GM19099 (cell line): ENCODE results near the gene RAB11A.

ENCODE experiments used
- POLR2A ChIP-seq: IDR thresholded peaks from 3 replicates; pipeline ENCODE4 v1.6.1; 2011; ENCODE audit warnings: low read depth; ENCODE audit not compliant: insufficient read length; ENCODE audit errors: extremely low read depth

Gene RAB11A

DNA sequence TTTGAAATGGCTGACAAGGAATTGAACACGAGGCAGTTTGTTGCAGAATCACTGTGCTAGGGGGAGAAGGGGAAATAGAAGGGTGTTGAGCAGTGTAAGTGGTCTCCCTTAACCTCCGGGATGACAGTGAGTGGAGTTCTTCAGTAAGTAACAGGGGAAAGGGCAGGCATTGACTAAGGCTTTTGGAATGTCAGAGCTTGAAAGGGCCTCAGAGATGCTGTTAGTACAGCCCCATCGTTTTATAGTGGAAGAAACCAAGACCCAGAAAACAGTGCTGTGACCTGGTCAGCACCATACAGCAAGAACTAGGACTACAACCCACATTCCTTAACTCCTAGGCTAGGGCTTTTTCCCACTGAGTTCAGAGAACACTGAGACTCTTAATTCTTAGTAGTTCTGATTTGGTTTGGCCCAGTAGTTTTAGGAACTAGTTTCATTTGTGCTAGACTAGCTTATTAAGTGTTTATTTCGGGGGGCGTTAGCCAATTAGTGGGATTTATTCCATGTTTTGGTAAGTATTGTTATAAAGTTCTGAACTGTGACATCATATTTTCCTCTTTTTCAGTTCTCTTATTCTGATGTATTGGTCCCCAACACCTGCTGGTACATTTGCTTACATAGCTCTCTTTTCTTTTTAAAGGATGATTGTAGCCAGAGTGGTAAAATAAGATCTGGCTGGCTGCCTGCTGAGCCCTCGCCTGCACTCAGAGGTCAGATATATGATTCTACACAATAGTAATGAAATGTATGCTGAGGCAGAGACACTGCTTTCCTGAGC lies 34.2 kb downstream of the RAB11A start:
- TF ChIP-seq POLR2A: no peak

DNA sequence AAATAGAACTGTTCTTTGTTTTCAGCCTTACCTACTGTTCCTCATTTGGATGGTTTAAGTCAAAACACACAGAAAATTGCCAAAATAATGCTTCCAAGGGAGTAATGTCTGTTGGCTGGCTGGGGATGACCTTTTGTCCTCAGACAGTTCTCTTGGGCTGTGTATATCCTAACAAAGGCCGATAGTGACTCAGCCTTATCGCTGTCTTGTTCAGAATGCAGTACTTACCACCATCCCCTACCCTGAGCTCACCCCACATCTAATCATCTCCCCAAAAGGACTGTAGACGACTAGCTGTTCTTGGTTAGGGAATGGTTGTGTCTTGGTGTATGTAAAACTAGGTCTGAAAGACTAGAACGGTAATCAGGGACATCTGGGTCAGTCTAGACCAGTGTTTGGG lies 35.0 kb downstream of the RAB11A start:
- no peak for TF ChIP-seq POLR2A

DNA sequence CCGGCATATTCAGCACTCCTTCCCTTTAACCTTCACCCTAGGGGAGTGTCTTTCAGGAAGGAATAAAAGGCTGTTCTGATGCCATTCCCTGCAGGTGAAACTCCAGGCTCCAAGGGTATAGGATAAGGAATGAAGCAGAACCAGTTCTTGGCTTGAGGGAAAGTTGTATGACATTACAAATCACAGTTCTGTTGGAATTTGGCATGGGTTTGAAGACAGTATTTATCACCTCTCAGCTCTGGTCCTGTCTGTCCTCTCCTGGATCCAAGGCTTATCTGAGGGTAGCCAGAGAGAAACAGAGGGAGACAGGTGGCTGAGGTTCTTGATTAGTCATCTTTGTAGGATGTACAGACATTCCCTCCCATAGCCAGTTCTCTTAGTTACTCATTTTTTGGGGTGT lies 37.1 kb downstream of the RAB11A start:
- no peak for TF ChIP-seq POLR2A

DNA sequence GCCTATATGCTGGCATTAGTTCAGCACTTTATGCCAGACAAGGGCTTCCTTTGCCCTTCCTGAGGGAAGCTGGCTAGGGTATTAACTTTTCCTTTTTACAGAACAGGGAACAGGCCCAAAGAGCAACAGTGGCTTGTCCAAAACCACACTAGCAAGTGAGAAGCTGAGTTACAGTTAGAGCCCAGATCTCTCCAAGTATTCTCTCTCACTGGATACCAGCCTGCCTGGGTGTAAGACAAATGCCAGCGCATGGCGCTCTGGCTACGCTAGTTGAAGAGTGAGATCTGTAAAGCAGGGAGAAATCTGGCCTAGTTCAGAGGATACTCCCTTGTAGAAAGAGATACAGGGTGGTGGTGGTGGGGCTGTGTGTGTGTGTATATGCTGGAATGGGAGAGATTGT lies 38.4 kb downstream of the RAB11A start:
- no peak for TF ChIP-seq POLR2A

DNA sequence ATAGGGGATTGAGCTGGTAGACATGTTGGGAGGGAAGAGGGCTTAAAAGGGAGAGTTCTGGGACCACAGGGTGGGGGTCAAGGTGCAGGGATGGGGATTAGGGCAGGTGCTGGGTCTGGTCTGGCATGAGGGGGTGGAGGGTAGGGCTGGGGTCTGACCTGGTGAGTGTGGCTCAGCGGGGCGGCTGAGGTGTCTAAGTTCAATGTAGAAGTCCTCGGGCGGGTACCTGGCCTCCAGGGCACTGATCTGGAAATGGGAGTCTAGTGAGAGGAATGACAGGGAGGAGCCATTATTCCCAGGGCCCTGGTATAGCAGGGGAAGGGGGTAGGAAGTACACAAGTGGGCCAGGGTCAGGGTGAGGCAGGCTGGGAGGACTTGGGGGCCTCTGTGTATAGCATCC lies 39.6 kb downstream of the RAB11A start:
- no peak for TF ChIP-seq POLR2A

DNA sequence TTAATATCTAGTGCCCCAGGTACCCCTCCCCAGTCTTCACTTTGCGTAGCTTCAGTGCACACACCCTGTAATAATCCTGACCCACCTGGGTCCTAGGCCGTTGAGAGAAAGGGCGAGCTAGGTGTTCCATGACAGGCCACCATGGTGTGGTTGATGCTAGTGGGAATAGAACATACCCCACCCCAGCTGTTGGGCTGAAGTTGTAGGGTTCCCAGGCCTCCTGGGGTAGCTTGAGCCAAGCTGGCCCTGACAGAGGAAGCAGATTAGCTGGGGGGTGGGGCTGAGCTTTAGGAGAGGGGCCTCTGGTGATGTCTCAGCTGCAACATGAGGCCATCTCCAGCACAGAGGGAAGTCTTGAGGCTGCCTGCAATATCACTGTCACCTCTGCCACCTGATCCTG lies 40.5 kb downstream of the RAB11A start:
- no peak for TF ChIP-seq POLR2A

DNA sequence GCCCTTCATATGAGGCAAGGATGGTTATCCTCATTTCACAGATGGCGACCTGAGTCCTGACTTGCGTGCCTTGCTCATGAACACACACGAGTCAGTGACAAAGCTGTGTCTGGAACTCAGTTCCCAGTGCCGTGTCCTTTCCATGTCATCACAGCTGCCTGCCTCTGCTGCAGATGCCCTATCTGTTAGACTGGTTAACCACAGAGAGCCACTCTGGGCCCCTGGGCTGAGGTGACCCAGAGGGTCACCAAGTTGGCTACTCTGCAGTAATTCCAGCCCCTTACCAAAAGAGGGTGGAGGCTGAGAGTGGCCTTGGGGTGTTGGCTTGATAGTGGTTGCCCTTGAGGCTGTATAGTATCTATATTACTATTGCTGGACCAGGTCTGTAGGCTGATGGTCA lies 41.0 kb downstream of the RAB11A start:
- TF ChIP-seq POLR2A: no peak

DNA sequence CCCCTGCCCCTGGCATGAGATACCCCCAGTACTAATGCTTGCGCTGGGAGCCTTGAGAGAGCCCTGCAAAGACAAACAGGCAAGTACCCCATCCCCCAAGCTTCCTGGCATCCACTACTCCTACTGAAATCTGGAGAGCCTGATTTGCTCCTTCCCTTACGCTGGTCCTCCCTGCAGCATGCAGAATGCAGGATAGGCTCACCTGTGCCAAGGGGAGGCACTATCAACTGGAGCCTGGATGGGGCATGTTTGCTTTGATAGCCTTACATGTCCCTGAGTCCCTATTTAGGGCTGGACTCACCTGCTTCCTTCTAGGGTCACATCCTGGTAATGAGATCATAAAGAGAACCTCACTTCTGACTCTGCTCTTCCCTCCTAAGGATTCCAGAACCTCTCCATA lies 42.9 kb downstream of the RAB11A start:
- TF ChIP-seq POLR2A: no peak

DNA sequence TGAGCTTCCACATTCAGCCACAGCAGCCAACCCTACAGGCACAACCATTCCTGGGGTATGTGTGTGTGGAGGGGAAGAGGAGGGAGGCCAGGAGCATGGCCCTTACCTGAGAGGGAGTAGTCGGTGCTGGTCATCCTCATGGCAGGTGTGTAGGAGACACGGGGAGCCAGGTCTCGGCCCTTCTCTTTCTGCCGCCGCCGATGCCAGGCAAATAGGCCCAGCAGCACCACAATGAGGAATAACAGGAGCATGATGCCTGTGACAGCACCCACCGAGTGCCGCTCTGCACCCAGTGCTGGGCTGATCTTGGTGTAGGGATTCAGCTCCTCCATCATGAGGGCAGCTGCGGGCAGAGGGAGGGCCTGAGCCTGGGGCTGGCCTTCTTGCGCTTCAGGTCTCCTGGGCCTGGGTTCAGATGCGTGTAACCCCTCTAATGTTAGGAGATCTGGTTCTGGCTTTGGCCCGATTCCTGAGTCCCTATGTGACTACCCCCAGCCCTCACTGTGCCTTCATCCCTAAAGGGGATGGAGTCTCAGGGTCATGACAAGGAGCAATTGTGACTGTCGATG lies 44.4 kb downstream of the RAB11A start:
- TF ChIP-seq POLR2A: no peak

DNA sequence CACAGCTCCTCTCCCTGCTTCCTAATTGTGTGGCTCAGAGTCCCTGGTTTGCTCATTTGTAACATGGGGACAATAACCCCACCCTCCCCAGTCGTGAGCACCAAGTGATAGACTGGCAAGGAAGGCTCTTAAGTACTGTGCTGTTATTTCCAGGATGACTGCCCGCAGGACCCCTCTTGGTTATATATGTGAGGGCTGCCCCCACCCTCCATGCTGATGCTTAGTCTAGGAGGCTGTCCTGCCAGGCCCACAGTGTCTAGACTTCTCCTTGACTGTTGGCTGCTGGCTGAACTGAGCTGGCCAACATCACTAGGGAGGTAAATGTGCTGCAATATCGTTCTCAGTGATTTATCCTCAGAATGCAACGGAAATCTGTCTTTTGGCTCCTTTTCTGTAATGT lies 45.1 kb downstream of the RAB11A start:
- no peak for TF ChIP-seq POLR2A

DNA sequence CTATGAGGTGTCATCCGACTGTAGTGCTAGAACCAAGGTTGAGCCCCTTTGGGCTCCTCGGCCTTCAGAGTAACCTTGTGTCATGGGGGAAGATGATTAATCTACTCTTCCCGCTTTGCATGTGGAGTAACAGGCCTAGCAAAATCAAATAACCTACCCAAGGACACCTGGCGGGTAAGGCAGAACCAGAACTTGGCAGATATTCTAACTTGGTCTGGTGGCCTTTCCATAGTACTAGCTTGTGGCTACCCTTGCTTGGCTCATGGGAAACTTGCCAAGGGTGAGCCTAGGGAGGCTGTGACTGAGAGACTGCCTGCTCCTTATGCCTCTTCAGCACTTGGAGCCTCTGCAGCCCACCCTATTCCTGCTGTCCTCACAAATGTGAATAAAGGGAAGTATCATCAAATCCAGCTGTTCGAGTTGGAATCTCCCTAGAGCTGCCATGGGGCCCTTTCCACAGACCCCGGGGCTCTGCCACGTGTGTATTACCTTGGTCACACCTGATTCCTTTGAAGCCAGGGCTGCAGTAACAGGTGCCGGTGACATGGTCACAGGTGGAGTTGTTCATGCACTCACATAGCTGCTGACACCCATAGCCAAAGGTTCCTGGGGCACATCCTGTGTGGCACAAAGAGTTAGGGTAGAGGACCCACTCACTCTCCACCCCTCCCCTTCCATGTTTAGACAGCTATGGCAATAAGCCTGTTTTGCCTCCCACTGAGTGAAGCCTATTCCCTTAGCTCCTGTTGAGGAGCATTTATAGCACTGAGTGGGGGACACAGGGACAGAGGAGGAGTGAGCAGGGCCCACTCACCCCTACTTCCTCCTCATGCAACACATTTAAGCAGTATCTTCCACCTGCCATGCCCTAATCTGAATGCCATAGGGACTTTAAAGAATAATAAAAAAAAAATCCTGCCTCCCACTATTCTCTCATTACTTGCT lies 46.0 kb downstream of the RAB11A start:
- TF ChIP-seq POLR2A: no peak

DNA sequence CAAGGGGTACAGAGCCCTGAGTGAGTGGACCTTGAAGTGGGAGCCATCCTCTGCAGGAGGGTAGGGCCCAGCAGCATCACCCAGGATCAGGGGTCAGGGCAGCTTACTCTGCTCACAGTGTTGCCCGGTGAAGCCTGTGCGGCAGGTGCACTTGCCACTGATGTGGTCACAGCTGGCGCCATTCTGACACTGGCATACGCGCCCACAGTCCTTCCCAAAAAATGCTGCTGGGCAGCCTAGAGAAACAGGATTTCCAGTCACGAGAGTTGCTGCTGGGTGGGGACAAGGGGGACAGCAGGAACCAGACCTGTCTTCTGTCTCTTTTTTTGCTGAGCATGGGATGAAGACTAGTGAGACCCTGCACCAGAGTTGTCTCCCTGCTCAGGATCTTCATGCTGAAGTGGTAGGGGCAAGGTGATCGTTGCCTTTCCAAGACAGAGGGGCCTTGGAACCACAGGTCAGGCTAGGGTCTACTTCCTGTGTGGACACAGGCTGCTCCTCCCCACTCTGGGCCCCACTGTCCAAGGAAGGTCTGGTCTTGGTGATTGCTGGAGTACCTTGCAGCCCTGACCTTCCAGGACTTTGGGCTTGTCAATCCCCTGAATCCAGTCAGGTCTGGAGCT lies 46.9 kb downstream of the RAB11A start:
- TF ChIP-seq POLR2A: no peak

DNA sequence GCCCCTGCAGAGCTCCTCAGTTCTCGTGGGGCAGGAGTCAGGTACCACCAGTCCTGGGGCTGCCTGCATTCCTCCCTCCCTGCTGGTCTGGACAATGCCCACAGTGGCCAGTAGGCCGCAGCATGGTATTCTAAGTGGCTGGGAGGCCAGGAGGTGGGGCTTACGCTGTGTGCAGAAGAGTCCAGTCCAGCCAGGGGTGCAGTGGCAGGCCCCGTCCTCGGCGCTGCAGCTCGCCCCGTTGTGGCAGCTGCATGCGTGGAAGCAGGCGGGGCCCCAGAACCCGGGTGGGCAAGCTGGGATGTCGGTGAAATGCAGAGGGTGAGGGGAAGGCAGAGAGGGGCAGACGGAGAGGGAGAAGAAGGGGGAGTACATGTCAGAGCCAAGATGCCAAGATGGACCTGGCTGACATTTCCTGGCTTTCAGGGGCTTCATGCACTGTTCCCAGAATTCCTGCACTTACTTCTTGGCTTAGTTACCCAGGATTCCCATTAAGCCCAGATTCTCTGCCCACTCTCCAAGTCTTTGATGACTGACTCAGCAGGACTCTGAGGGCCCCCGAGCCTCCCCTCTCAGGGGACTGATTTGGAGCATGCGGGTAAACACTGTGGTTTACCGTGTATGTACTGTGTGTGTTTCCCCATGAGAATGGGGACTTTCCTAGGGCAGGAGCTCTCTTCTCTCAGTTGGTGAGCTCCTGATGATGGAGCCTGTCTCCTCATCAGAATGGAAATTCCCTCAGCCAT lies 47.5 kb downstream of the RAB11A start:
- peak; percentile 7 for TF ChIP-seq POLR2A

DNA sequence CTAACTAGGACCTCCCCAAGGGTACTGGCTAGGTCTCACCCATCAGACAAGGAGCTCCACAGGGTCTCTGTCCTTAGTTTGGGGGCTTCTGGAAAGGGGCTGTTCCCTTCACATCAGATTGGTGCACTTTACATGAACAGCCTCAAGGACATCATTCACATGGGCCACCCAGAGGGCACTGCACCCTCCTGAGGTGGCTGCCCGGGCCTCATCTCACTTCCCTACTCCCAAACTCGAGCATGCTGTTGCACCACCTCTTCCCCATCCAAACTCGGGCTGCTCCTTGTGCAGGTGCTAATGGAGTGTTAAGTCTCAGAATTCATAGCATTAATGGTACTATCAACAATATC lies 48.1 kb downstream of the RAB11A start:
- peak; percentile 43 for TF ChIP-seq POLR2A

DNA sequence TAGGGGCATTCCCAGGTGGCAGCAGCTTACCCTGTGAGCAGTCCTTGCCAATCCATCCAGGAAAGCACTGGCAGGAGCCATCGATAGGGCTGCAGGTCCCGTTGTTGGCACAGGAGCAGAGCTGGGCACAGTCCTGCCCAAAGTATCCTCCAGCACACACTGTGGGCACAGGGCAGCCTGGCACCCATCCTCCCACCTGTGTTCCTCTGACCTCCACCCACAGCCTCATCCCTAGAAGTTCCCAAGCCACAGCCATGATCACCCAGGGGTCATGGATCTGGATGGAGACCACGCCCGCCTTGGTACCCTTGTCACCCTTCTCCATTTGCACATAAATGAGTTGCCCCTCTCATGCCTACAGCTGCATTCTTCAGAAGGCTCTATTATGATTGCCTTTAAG lies 48.6 kb downstream of the RAB11A start:
- no peak for TF ChIP-seq POLR2A
